Transverse colon (tissue), 4 donors: ENCODE measurements around the gene DDX46. TPM values are rescaled to one million over a fixed set of nuclear protein-coding genes. Genes with fewer than 3 reads are reported as not detected.

Source experiments
- DNase-seq: peaks from one replicate; pipeline ENCODE4 v3.0.0-alpha.2; 2019
- H3K27ac ChIP-seq, 4 donors: fragments of 200-600 bp; sonication (generic); 2 replicates each; pipeline ENCODE4 v1.5.1; 2016 to 2018; ENCODE audit warnings: inconsistent platforms in 4 of 4
- H3K27me3 ChIP-seq: fragments of 200-600 bp; sonication (generic); 2 replicates; pipeline ENCODE4 v1.5.1; 2017; ENCODE audit warnings: inconsistent platforms
- H3K36me3 ChIP-seq, 4 donors: fragments of 200-600 bp; sonication (generic); 2 replicates each; pipeline ENCODE4 v1.5.1; 2017 to 2019; ENCODE audit warnings: inconsistent platforms in 4 of 4
- H3K4me1 ChIP-seq, 4 donors: fragments of 200-600 bp; sonication (generic); 2 replicates each; pipeline ENCODE4 v1.5.1; 2017 to 2020; ENCODE audit warnings: inconsistent platforms in 4 of 4
- H3K4me3 ChIP-seq, 4 donors: fragments of 200-600 bp; sonication (generic); 1 replicate in 1 of 4; 2 replicates in 3 of 4; pipeline versions ENCODE4 v1.5.1 to v1.6.1; 2017 to 2019; ENCODE audit warnings: inconsistent platforms in 4 of 4
- H3K9me3 ChIP-seq, 2 donors: fragments of 200-600 bp; sonication (generic); 2 replicates each; pipeline ENCODE4 v1.5.1; 2017 to 2019; ENCODE audit warnings: inconsistent platforms in 2 of 2
- EP300 ChIP-seq: sonication (generic); formaldehyde crosslinking; IDR thresholded peaks from one replicate; pipeline ENCODE4 v1.6.1; 2017; ENCODE audit warnings: antibody characterized with exemption, low read depth
- POLR2A ChIP-seq: fragments of 450-650 bp; IDR thresholded peaks from one replicate; pipeline ENCODE4 v1.6.1; 2016; ENCODE audit warnings: antibody characterized with exemption, mild to moderate bottlenecking, moderate library complexity
- POLR2AphosphoS5 ChIP-seq, 3 donors: sonication (generic); formaldehyde crosslinking; IDR thresholded peaks; one replicate each; pipeline ENCODE4 v1.6.1; 2016; ENCODE audit warnings: antibody characterized with exemption in 3 of 3
- WGBS, 2 donors: methylation state at CpG; one replicate each; pipeline ENCODE4 v1.1.5; 2018; ENCODE audit warnings: low coverage in 1 of 2; 5-methylcytosine and 5-hydroxymethylcytosine counted together
- in situ Hi-C, 4 donors: fragments of 200-750 bp; cut with MboI; loops; one replicate each; pipeline versions ENCODE4 v1.15.0 to v1.15.1; 2017; ENCODE audit warnings: low sequenced_read_pairs in 3 of 4, low pct_ligation_motif_present in 1 of 4, low pct_unique_long_range_greater_than_20kb in 1 of 4
- intact Hi-C: fragments of 100-400 bp; cut with DNase I; formaldehyde crosslinking; loops from one replicate; pipeline ENCODE4 v1.15.1; 2023; ENCODE audit warnings: low total_unique reads
- total RNA-seq, 4 donors: library from RNA; depleted of rRNA; stranded (reverse); fragments of >200 nt; gene quantifications; one replicate each; pipeline ENCODE4 v1.1.0, GENCODE V29; 2016
- TF ChIP-seq, protein P1 (sequence below), 5 experiments: fragments of 200-600 bp in 3 of 5; fragments of 450-650 bp in 2 of 5; sonication (generic) in 3 of 5; IDR thresholded peaks; 1 replicate in 2 of 5; 2 replicates in 3 of 5; pipeline ENCODE4 v1.5.1; 2016 to 2017; ENCODE audit warnings: antibody characterized with exemption in 5 of 5, inconsistent platforms in 3 of 5, mild to moderate bottlenecking in 2 of 5, moderate library complexity in 1 of 5

DDX46 gene
- total RNA-seq, 4 donors from 2014 or later, result 28.5 to 73.3 (median 46.1) TPM

DNA sequence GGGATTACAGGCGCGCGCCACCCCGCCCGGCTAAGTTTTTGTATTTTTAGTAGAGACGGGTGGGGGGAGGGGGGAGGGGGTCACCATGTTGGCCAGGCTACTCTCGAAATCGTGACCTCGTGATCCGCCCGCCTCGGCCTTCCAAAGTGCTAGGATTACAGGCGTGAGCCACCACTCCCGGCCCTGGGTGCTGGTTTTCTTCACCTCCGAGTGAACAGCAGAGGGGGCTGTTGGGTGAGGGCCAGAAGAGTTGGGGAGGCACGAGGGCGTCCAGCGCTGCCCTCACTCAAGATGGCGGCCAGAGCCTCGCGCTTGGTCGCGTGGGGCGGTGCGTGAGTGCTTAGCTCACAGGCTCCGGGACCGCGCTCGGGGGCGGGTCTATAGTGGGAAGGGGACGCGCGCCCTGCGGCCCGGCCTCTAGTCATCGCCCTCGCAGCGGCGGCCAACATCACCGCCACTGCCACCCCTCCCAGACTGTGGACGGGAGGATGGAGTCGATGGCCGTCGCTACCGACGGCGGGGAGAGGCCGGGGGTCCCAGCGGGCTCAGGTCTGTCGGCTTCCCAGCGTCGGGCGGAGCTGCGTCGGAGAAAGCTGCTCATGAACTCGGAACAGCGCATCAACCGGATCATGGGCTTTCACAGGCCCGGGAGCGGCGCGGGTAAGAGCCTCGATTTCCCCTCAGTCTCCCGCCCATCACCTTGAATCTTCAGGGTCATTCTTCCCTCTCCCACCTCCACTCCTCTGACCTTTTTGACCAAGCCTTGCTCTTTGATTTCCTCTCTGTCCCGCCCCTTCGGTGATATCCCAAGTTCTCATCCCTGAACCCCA lies 20.2 kb upstream of the DDX46 start, which contains the start of gene CAMLG:
Gene CAMLG, plus strand, starts transcription at position 416 of the 830 bp plus-strand sequence. Its CDS starts 73 bp downstream, at position 489.
- intact Hi-C loops, result no loop called here
- in situ Hi-C loops, result loop anchor here in 1 of 4 donors (25.0 kb wide), 1 partner anchor 174 kb away; the partner anchor contains the start of gene PCBD2
- Histone ChIP-seq H3K27me3 (no peaks in the 10 kb centered on the region), H3K9me3 (no peaks in the 10 kb centered on the region), H3K36me3 (no peaks in the 10 kb centered on the region), H3K4me1 (peaks cover 14 to 25% (median 15%) of the 10 kb centered on the region in 4 donors), H3K27ac (peak within 1 kb of the TSS; percentile 91 to 97 (median 94)), H3K4me3 (peak within 1 kb of the TSS; percentile 66 to 92 (median 86))
- WGBS, 2 donors, result 0% methylated on average over 1 to 49 of the region's 66 CpGs
- DNase-seq, result peak; percentile 99
- TF ChIP-seq POLR2AphosphoS5 (IDR thresholded peaks at IDR 0.05) (peak; percentile 98), EP300 (no peak), POLR2A (peak; percentile 95)
- TF ChIP-seq, protein P1, sequence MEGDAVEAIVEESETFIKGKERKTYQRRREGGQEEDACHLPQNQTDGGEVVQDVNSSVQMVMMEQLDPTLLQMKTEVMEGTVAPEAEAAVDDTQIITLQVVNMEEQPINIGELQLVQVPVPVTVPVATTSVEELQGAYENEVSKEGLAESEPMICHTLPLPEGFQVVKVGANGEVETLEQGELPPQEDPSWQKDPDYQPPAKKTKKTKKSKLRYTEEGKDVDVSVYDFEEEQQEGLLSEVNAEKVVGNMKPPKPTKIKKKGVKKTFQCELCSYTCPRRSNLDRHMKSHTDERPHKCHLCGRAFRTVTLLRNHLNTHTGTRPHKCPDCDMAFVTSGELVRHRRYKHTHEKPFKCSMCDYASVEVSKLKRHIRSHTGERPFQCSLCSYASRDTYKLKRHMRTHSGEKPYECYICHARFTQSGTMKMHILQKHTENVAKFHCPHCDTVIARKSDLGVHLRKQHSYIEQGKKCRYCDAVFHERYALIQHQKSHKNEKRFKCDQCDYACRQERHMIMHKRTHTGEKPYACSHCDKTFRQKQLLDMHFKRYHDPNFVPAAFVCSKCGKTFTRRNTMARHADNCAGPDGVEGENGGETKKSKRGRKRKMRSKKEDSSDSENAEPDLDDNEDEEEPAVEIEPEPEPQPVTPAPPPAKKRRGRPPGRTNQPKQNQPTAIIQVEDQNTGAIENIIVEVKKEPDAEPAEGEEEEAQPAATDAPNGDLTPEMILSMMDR (IDR thresholded peaks at IDR 0.05), result peak; percentile 46 to 91 (median 64)

DNA sequence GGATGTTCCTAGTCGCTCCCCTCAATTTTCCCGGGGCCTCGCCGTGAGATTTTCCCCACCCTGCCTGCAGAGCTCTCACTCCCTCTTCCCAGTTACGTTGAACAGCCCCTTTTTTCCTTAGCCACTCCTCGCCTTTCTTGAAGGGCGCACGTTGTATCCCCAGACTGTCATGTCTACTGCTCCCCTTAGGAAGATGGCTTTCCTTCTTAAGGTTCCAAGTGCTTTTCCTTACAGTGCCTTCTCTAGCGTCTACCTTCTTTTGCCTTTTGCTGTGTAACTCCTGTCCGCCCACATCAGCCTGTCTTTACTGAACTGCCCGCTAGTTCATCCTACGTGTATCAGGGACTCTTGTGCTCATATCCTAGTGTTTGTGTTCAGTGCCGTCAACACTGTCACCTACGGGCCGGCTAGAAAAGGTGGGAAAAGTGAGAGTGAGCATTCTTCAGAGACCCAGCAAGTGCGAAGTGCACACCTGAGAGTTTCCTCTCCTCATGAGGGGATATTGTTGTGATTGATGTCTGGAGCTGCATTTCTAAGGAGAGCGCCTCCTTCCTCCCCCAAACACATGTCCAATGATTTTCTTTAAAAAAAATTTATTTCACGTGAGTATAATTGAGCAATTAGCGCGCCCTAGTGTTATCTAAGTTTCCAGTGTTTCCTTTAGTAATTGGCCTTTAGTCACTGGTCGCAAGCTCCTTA lies 19.5 kb upstream of the DDX46 start:
- H3K4me3 ChIP-seq, result peak overlapping the region; percentile 66 to 92 (median 86)
- TF ChIP-seq, protein P1 (IDR thresholded peaks at IDR 0.05), result peak in 2 of 5 experiments; percentile 25 to 42
- no peak for TF ChIP-seq POLR2A
- H3K27ac ChIP-seq, result peak overlapping the region; percentile 91 to 97 (median 94)
- DNase-seq, result peak; percentile 18
- no peaks in the 10 kb centered on the region for H3K9me3 ChIP-seq
- intact Hi-C loops (no loop called here), in situ Hi-C loops (loop anchor here in 1 of 4 donors (25.0 kb wide), 1 partner anchor 173 kb away; the partner anchor contains the start of gene PCBD2)
- H3K27me3 ChIP-seq, result no peaks in the 10 kb centered on the region
- no peaks in the 10 kb centered on the region for H3K36me3 ChIP-seq
- peaks cover 14 to 25% (median 15%) of the 10 kb centered on the region in 4 donors for H3K4me1 ChIP-seq
- 2 to 3% methylated on average over 8 to 21 of the region's 21 CpGs for WGBS, 2 donors

DNA sequence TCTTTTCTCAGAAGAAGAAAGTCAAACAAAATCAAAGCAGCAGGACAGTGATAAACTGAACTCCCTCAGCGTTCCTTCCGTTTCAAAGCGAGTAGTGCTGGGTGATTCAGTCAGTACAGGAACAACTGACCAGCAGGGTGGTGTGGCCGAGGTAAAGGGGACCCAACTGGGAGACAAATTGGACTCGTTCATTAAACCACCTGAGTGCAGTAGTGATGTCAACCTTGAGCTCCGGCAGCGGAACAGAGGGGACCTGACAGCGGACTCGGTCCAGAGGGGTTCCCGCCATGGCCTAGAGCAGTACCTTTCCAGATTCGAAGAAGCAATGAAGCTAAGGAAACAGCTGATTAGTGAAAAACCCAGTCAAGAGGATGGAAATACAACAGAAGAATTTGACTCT lies 17.5 kb upstream of the DDX46 start:
- DNase-seq, result no peak
- in situ Hi-C loops, result loop anchor here in 2 of 4 donors (10.0 to 25.0 kb wide), 2 partner anchors 164 to 171 kb away; partner anchors contain the start of gene PCBD2 (in 2 of the 2)
- WGBS, 2 donors, result 96 to 100% methylated on average over 4 to 11 of the region's 11 CpGs

DNA sequence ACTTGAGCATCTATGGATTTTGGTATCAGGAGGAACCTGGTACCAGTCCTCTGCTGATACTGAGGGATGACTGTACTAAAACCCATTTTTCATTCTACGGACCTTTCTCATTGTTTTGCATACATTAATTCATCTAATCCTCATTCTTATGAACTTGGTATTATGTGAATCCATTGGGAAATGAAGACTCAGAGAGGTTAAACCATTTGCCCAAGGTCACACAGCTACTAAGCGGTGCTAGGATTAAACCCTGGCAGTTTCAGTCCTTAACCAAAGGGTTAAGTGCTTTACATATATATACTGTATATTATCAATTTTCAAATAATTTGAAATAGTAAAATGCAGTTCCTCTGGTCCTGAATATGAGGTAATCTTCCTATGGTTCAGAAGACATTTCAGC lies 16.4 kb upstream of the DDX46 start:
- intact Hi-C loops, result no loop called here

More for the DNA sequence above, 17.5 kb upstream of the DDX46 start:
- Histone ChIP-seq H3K4me1 (peaks cover 14 to 25% (median 15%) of the 10 kb centered on the region in 4 donors), H3K27me3 (no peaks in the 10 kb centered on the region), H3K27ac (no peak overlapping the region), H3K4me3 (no peak overlapping the region), H3K9me3 (no peaks in the 10 kb centered on the region), H3K36me3 (no peaks in the 10 kb centered on the region)
- intact Hi-C loops, result no loop called here
- TF ChIP-seq POLR2A (no peak), POLR2AphosphoS5 (IDR thresholded peaks at IDR 0.05) (no peak)

More for the DNA sequence above, 16.4 kb upstream of the DDX46 start:
- TF ChIP-seq EP300 (no peak), POLR2A (no peak), POLR2AphosphoS5 (IDR thresholded peaks at IDR 0.05) (no peak)
- TF ChIP-seq, protein P1 (IDR thresholded peaks at IDR 0.05), result no peak
- in situ Hi-C loops, result loop anchor here in 2 of 4 donors (10.0 to 25.0 kb wide), 2 partner anchors 163 to 170 kb away; partner anchors contain the start of gene PCBD2 (in 2 of the 2)
- Histone ChIP-seq H3K27ac (no peak overlapping the region), H3K9me3 (no peaks in the 10 kb centered on the region), H3K27me3 (no peaks in the 10 kb centered on the region), H3K36me3 (no peaks in the 10 kb centered on the region), H3K4me1 (peaks cover 14 to 24% (median 15%) of the 10 kb centered on the region in 4 donors), H3K4me3 (no peak overlapping the region)
- 94 to 100% methylated on average over 1 to 2 of the region's 2 CpGs for WGBS, 2 donors
- DNase-seq, result no peak
